ENCODE data around the gene ZNF664.
A peak's percentile ranks its signal among the peaks of the same experiment; 100 is the strongest.

ZNF664 gene

GRCh38 chr12:123958876-123959275 lies 14.1 kb upstream of the ZNF664 start:
- no peak for DNase-seq

- DNase-seq = no peak
Observed at GRCh38 chr12:123960029-123960735, 12.8 kb upstream of the ZNF664 start.

- DNase-seq = no peak
Observed at GRCh38 chr12:123960856-123961255, 12.2 kb upstream of the ZNF664 start.

GRCh38 chr12:123961585-123962345 lies 11.2 kb upstream of the ZNF664 start:
- DNase-seq = no peak

- no peak for DNase-seq
Observed at GRCh38 chr12:123962513-123962912, 10.5 kb upstream of the ZNF664 start.

- DNase-seq = no peak
Observed at GRCh38 chr12:123963821-123964220, 9.2 kb upstream of the ZNF664 start.

GRCh38 chr12:123965382-123965781 lies 7.6 kb upstream of the ZNF664 start:
- no peak for DNase-seq

- no peak for DNase-seq
Observed at GRCh38 chr12:123966596-123966995, 6.4 kb upstream of the ZNF664 start.

GRCh38 chr12:123967121-123967586 lies 5.9 kb upstream of the ZNF664 start:
- no peak for DNase-seq

GRCh38 chr12:123971449-123971769 lies 1.6 kb upstream of the ZNF664 start:
- DNase-seq = no peak

GRCh38 chr12:123971770-123972456 lies 1.1 kb upstream of the ZNF664 start:
- DNase-seq = peak in 1 of 2 donors; percentile 36

GRCh38 chr12:123973552-123974341 lies 732 bp downstream of the ZNF664 start:
- DNase-seq = peak; percentile 16 to 21

GRCh38 chr12:123976227-123976826 lies 3.3 kb downstream of the ZNF664 start:
- DNase-seq = no peak

- DNase-seq = no peak
Observed at GRCh38 chr12:123979566-123979965, 6.6 kb downstream of the ZNF664 start.

- DNase-seq = no peak
Observed at GRCh38 chr12:123982269-123982668, 9.3 kb downstream of the ZNF664 start.

GRCh38 chr12:123983822-123984485 lies 10.9 kb downstream of the ZNF664 start:
- peak; percentile 64 to 66 for DNase-seq

GRCh38 chr12:123984903-123985302 lies 11.9 kb downstream of the ZNF664 start:
- DNase-seq = no peak

GRCh38 chr12:123986374-123986965 lies 13.5 kb downstream of the ZNF664 start:
- DNase-seq = no peak

GRCh38 chr12:123987022-123987421 lies 14.0 kb downstream of the ZNF664 start:
- no peak for DNase-seq

GRCh38 chr12:123989168-123989567 lies 16.2 kb downstream of the ZNF664 start:
- no peak for DNase-seq

GRCh38 chr12:123989753-123990152 lies 16.7 kb downstream of the ZNF664 start:
- no peak for DNase-seq

GRCh38 chr12:123990511-123990910 lies 17.5 kb downstream of the ZNF664 start:
- DNase-seq = no peak
